Astrocyte (in vitro differentiated cells and primary cell): ENCODE results near the gene GDF11. TPM values are rescaled to one million over a fixed set of nuclear protein-coding genes. Genes with fewer than 3 reads are reported as not detected.

ENCODE experiments used
- DNase-seq: peaks from one replicate; pipeline ENCODE4 v3.0.0-alpha.2; 2010; ENCODE audit warnings: low read depth
- FAIRE-seq: peaks from 2 replicates; lab custom pipeline; 2011; peaks lifted over from hg19 to GRCh38; lab: Jason Lieb, UNC
- H2AFZ ChIP-seq: 2 replicates; pipeline ENCODE4 v1.6.0; 2012; ENCODE audit warnings: low read depth, low read length, inconsistent platforms
- H3K27ac ChIP-seq: 2 replicates; pipeline ENCODE4 v1.5.1; 2011; ENCODE audit warnings: low read depth, low read length, inconsistent platforms
- H3K27me3 ChIP-seq: 2 replicates; pipeline ENCODE4 v1.6.0; 2011; ENCODE audit warnings: low read length, inconsistent platforms; ENCODE audit not compliant: insufficient read depth
- H3K36me3 ChIP-seq: 2 replicates; pipeline ENCODE4 v1.5.1; 2011; ENCODE audit warnings: low read length, inconsistent platforms; ENCODE audit not compliant: insufficient read depth
- H3K4me1 ChIP-seq: 2 replicates; pipeline ENCODE4 v1.5.1; 2011; ENCODE audit warnings: low read length, inconsistent platforms; ENCODE audit not compliant: insufficient read depth
- H3K4me2 ChIP-seq: 2 replicates; pipeline ENCODE4 v1.6.0; 2012; ENCODE audit warnings: low read length, inconsistent platforms
- H3K4me3 ChIP-seq: 2 replicates; pipeline ENCODE4 v1.5.1; 2011; ENCODE audit warnings: low read depth, mild to moderate bottlenecking, low read length, inconsistent platforms; ENCODE audit not compliant: insufficient read depth
- H3K79me2 ChIP-seq: 2 replicates; pipeline ENCODE4 v1.6.0; 2012; ENCODE audit warnings: mild to moderate bottlenecking, low read length, inconsistent platforms; ENCODE audit not compliant: insufficient read depth
- H3K9ac ChIP-seq: 2 replicates; pipeline ENCODE4 v1.6.0; 2012; ENCODE audit warnings: mild to moderate bottlenecking, low read length, inconsistent platforms
- H3K9me3 ChIP-seq: 2 replicates; pipeline ENCODE4 v1.5.1; 2012; ENCODE audit warnings: low read depth, mild to moderate bottlenecking, low read length, inconsistent platforms; ENCODE audit not compliant: insufficient read depth
- H4K20me1 ChIP-seq: 2 replicates; pipeline ENCODE4 v1.6.0; 2012; ENCODE audit warnings: low read length, inconsistent platforms; ENCODE audit not compliant: insufficient read depth
- H3K27ac Mint-ChIP-seq: one replicate; pipeline ENCODE4 v1.8.0; 2021; ENCODE audit warnings: mild to moderate bottlenecking, mixed read lengths; ENCODE audit not compliant: unreplicated experiment
- H3K27me3 Mint-ChIP-seq: one replicate; pipeline ENCODE4 v1.8.0; 2021; ENCODE audit warnings: low read depth, mixed read lengths; ENCODE audit not compliant: unreplicated experiment
- H3K36me3 Mint-ChIP-seq: one replicate; pipeline ENCODE4 v1.8.0; 2021; ENCODE audit warnings: low read depth, mixed read lengths; ENCODE audit not compliant: unreplicated experiment
- H3K4me1 Mint-ChIP-seq: one replicate; pipeline ENCODE4 v1.8.0; 2021; ENCODE audit warnings: low read depth, mixed read lengths; ENCODE audit not compliant: unreplicated experiment
- H3K4me3 Mint-ChIP-seq: one replicate; pipeline ENCODE4 v1.8.0; 2021; ENCODE audit warnings: mild to moderate bottlenecking, moderate library complexity, mixed read lengths; ENCODE audit not compliant: unreplicated experiment
- H3K9me3 Mint-ChIP-seq: one replicate; pipeline ENCODE4 v1.8.0; 2021; ENCODE audit warnings: mild to moderate bottlenecking, mixed read lengths; ENCODE audit not compliant: unreplicated experiment
- EZH2 ChIP-seq: IDR thresholded peaks from 2 replicates; pipeline ENCODE4 v1.6.1; 2012; ENCODE audit warnings: mild to moderate bottlenecking, low read length, inconsistent platforms; ENCODE audit not compliant: insufficient read depth
- total RNA-seq: library from RNA; stranded (reverse); gene quantifications from 2 replicates; pipeline ENCODE4 v1.2.1, GENCODE V29; 2021
- TF ChIP-seq, protein P1 (sequence below): IDR thresholded peaks from 2 replicates; pipeline ENCODE4 v1.5.1; 2011; ENCODE audit warnings: low read depth, mild to moderate bottlenecking, inconsistent platforms, low read length, moderate library complexity; ENCODE audit not compliant: insufficient read depth

The GDF11 gene
- total RNA-seq, 1 donor from 2014 or later: 28.9 TPM

DNA sequence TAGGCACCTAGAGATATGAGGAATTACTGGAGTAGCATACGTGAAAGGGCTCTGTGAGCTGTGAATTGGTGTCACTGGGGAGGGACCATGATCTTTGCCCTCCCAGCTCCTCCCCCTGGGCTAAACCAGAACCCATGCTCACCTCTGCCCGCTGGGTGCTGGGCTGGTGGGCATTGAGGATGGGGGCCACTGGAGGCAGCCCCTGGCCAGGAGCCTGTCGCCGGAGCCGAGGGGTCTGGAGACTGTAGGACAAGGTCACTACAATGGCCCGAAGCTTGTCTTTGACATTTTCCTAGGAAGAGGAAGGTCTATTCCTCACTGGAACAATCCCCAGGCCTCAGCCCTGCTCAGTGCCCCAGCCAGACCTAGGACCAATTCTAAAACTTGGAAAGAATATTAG lies 46.8 kb upstream of the GDF11 start:
- Mint-ChIP-seq H3K9me3 (no peaks in the 10 kb centered on the region), H3K27me3 (peaks cover 6% of the 10 kb centered on the region), H3K27ac (no peak overlapping the region), H3K4me3 (no peak overlapping the region), H3K36me3 (peaks cover 8% of the 10 kb centered on the region), H3K4me1 (peaks cover under 1% of the 10 kb centered on the region)
- H3K79me2 ChIP-seq: peaks cover 4% of the 10 kb centered on the region
- FAIRE-seq (no peak), DNase-seq (no peak)
- no peak overlapping the region for H3K27ac ChIP-seq
- H3K36me3 ChIP-seq: no peaks in the 10 kb centered on the region
- no peak overlapping the region for H3K4me2 ChIP-seq
- no peaks in the 10 kb centered on the region for H3K9me3 ChIP-seq
- peaks cover 1% of the 10 kb centered on the region for H4K20me1 ChIP-seq
- H3K4me3 ChIP-seq: no peak overlapping the region
- H2AFZ ChIP-seq: no peak overlapping the region
- no peak overlapping the region for H3K9ac ChIP-seq
- TF ChIP-seq, protein P1, sequence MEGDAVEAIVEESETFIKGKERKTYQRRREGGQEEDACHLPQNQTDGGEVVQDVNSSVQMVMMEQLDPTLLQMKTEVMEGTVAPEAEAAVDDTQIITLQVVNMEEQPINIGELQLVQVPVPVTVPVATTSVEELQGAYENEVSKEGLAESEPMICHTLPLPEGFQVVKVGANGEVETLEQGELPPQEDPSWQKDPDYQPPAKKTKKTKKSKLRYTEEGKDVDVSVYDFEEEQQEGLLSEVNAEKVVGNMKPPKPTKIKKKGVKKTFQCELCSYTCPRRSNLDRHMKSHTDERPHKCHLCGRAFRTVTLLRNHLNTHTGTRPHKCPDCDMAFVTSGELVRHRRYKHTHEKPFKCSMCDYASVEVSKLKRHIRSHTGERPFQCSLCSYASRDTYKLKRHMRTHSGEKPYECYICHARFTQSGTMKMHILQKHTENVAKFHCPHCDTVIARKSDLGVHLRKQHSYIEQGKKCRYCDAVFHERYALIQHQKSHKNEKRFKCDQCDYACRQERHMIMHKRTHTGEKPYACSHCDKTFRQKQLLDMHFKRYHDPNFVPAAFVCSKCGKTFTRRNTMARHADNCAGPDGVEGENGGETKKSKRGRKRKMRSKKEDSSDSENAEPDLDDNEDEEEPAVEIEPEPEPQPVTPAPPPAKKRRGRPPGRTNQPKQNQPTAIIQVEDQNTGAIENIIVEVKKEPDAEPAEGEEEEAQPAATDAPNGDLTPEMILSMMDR: no peak
- TF ChIP-seq EZH2: no peak
- H3K4me1 ChIP-seq: peaks cover 4% of the 10 kb centered on the region
- H3K27me3 ChIP-seq: no peaks in the 10 kb centered on the region

DNA sequence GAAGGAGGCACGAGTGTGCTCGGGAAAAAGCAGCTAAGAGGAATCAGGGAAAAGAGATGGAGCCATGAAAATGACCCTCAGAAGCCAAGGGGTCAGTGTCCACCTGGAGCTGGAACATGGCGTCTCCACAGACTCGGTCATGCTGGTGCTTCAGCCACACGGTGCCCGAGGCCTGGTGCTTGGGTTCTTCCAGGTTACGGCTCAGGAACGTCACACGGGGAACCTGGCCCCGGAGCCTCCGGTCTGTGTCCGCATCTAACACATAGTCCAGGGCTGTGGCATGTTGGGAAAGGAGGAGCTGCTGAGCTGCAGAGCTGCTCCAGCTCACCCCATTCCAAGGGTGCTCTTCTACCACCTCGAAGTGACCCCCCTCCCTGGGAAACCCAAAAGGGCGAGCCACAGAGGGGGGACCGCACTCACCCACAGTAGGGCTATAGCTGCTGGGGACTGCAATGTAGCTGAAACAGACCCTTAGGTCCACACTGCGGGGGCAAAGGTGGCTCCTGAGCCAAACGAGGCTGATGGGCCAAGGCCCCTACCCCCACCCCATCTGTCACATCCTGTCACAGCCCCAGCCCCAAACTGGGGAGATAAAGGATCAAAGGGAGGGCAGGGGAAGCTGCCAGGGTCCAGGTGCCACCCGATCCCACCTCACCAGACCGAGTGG lies 46.0 kb upstream of the GDF11 start:
- Histone ChIP-seq H3K27ac (no peak overlapping the region), H3K4me3 (no peak overlapping the region), H3K4me2 (no peak overlapping the region), H4K20me1 (peaks cover 4% of the 10 kb centered on the region), H3K36me3 (no peaks in the 10 kb centered on the region), H3K9me3 (no peaks in the 10 kb centered on the region), H3K79me2 (peaks cover 4% of the 10 kb centered on the region), H3K27me3 (no peaks in the 10 kb centered on the region), H2AFZ (no peak overlapping the region), H3K4me1 (peaks cover 4% of the 10 kb centered on the region), H3K9ac (no peak overlapping the region)
- no peak for DNase-seq
- Mint-ChIP-seq H3K36me3 (peaks cover 9% of the 10 kb centered on the region), H3K27me3 (peaks cover 6% of the 10 kb centered on the region), H3K4me3 (no peak overlapping the region), H3K4me1 (peaks cover 2% of the 10 kb centered on the region), H3K9me3 (no peaks in the 10 kb centered on the region), H3K27ac (no peak overlapping the region)
- TF ChIP-seq, protein P1: no peak
- TF ChIP-seq EZH2: no peak
- FAIRE-seq: no peak

- Mint-ChIP-seq H3K4me3 (no peak overlapping the region), H3K9me3 (no peaks in the 10 kb centered on the region), H3K27me3 (peaks cover 6% of the 10 kb centered on the region), H3K4me1 (peaks cover 2% of the 10 kb centered on the region), H3K36me3 (peaks cover 9% of the 10 kb centered on the region), H3K27ac (no peak overlapping the region)
- no peak overlapping the region for H3K4me2 ChIP-seq
- H4K20me1 ChIP-seq: peaks cover 4% of the 10 kb centered on the region
- H3K27ac ChIP-seq: no peak overlapping the region
- no peaks in the 10 kb centered on the region for H3K36me3 ChIP-seq
- H3K9me3 ChIP-seq: no peaks in the 10 kb centered on the region
- no peak overlapping the region for H2AFZ ChIP-seq
- DNase-seq: no peak
- H3K4me1 ChIP-seq: peaks cover 4% of the 10 kb centered on the region
- peaks cover 4% of the 10 kb centered on the region for H3K79me2 ChIP-seq
- H3K9ac ChIP-seq: no peak overlapping the region
- TF ChIP-seq EZH2: no peak
- TF ChIP-seq, protein P1: no peak
- no peak overlapping the region for H3K4me3 ChIP-seq
- no peak for FAIRE-seq
- no peaks in the 10 kb centered on the region for H3K27me3 ChIP-seq
These were observed 45.2 kb upstream of the GDF11 start for GRCh38 chr12:55697686-55698085.
